GM10266 (cell line): ENCODE results near the gene CFAP210.

Experiments
- DNase-seq: peaks from one replicate; pipeline ENCODE4 v3.0.0; 2012; ENCODE audit errors: extremely low spot score
- TF ChIP-seq, protein P1 (sequence below): IDR thresholded peaks from 2 replicates; pipeline ENCODE4 v1.5.1; 2012; ENCODE audit warnings: mild to moderate bottlenecking, low read depth; ENCODE audit not compliant: control insufficient read depth, insufficient read depth; ENCODE audit errors: missing control alignments

CFAP210 gene

GRCh38 chr2:169717691-169718063 is 23.5 kb upstream of the CFAP210 start:
- TF ChIP-seq, protein P1, sequence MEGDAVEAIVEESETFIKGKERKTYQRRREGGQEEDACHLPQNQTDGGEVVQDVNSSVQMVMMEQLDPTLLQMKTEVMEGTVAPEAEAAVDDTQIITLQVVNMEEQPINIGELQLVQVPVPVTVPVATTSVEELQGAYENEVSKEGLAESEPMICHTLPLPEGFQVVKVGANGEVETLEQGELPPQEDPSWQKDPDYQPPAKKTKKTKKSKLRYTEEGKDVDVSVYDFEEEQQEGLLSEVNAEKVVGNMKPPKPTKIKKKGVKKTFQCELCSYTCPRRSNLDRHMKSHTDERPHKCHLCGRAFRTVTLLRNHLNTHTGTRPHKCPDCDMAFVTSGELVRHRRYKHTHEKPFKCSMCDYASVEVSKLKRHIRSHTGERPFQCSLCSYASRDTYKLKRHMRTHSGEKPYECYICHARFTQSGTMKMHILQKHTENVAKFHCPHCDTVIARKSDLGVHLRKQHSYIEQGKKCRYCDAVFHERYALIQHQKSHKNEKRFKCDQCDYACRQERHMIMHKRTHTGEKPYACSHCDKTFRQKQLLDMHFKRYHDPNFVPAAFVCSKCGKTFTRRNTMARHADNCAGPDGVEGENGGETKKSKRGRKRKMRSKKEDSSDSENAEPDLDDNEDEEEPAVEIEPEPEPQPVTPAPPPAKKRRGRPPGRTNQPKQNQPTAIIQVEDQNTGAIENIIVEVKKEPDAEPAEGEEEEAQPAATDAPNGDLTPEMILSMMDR = no peak
- DNase-seq = no peak

DNA sequence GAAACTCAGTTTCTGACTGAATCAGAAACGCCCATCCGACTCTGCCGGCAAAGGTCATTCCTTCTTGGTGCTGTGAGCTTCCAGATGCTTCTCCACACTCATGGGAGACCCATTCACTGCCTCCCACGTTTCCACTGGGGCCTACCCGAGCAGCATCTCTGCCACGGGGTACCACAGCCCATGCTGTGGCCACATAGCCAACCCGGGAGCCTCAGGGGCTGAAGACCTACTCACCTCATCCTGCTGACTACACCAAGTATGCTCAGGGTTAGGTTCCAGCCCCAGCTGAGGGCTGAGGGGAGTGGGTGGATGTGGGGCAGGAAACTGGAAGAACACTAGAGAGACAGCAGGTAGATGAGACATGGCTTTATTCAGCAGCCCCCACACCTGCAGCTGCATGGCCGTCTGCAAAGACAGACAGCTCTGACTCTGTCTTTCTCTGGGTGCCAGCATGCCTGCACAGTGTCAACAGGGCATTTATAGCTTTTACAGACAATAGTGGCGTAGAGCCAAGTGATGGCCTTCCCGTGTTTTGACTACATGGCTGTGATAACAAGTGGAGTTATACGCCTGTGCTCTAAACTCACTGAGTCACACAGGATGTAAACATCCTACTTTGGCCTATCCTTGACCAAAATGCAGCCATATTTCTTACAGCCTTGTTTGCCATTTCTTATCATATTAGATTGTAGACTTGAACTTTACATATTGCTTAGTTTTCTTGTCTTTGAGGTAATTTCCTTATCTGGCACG is 22.9 kb upstream of the CFAP210 start:
- DNase-seq = no peak
- TF ChIP-seq, protein P1 = no peak

GRCh38 chr2:169716238-169716886 is 22.2 kb upstream of the CFAP210 start:
- TF ChIP-seq, protein P1 = no peak
- DNase-seq = no peak

- TF ChIP-seq, protein P1 = no peak
- no peak for DNase-seq
Measured at GRCh38 chr2:169715379-169716237, 21.4 kb upstream of the CFAP210 start.

GRCh38 chr2:169714699-169715098 is 20.5 kb upstream of the CFAP210 start:
- DNase-seq = no peak
- TF ChIP-seq, protein P1 = no peak

GRCh38 chr2:169713331-169713730 is 19.1 kb upstream of the CFAP210 start:
- TF ChIP-seq, protein P1 = no peak
- DNase-seq = no peak

DNA sequence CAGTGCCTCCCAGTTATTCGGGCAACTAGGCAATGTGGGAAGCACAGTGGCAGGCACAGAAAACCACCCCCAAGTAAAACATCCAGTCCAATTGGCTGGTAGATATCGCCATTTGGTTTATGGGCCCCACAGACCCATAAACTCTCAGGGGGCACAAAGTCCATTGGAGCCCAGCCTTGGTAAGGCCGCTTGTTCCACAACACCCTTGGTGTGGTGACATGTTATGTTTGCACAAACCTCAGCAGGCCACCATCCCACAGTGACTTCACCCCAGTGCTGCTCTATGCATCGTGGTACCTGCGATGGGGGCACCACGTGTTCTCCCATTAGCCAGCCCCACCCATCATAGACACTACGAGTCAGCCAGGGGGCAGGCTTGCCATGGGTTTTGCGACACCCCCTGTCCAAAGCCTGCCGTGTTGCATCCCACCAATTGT is 18.6 kb upstream of the CFAP210 start:
- no peak for DNase-seq

More for the DNA sequence above, 18.6 kb upstream of the CFAP210 start:
- TF ChIP-seq, protein P1 = no peak
